ENCODE data around the gene CASP9. TPM values are rescaled to one million over a fixed set of nuclear protein-coding genes. Genes with fewer than 3 reads are reported as not detected.

Gene CASP9
- total RNA-seq, 2 experiments from 2014 or later, result 6.3 to 6.5 TPM

GRCh38 chr1:15456313-15456954 is 67.6 kb downstream of the CASP9 start, which contains the start of gene CELA2A:
Gene CELA2A (plus strand): TSS chr1:15456732. CDS start chr1:15456754, 22 bp downstream.
- peaks cover 1% of the 10 kb centered on the region for H3K27me3 Mint-ChIP-seq (ENCODE audit: low read depth)
- no peaks in the 10 kb centered on the region for H3K36me3 Mint-ChIP-seq (ENCODE audit: low read depth)
- no peak within 1 kb of the TSS for H3K4me3 Mint-ChIP-seq
- intact Hi-C loops (cut with micrococcal nuclease), result no loop called here
- no peaks in the 10 kb centered on the region for H3K9me3 Mint-ChIP-seq
- CTCF ChIA-PET, result no interaction called here
- no peak for DNase-seq
- no peak within 1 kb of the TSS for H3K27ac Mint-ChIP-seq
- no peaks in the 10 kb centered on the region for H3K4me1 Mint-ChIP-seq (ENCODE audit: low read depth)

DNA sequence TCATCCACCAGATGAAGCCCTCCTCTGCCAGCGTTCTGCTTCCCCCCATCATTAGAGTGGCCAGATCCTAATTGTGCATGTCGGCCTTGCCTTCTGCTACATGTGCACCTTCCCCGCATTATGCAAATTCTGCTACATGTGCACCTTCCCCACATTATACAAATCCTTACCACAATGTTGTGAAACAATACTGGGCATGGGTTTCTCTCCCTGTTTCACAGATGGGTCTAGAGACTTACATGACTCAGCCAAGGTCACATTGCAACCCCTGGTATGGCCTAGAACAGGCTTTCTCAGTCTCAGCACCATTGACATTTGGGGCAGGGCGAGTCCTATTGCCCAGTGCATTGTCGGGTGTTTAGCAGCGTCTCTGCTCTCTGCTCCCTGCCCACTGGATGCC is 68.5 kb downstream of the CASP9 start:
- no peaks in the 10 kb centered on the region for H3K36me3 Mint-ChIP-seq (ENCODE audit: low read depth)
- peaks cover 1% of the 10 kb centered on the region for H3K27me3 Mint-ChIP-seq (ENCODE audit: low read depth)
- no peak for DNase-seq
- no peak overlapping the region for H3K4me3 Mint-ChIP-seq
- no peak overlapping the region for H3K27ac Mint-ChIP-seq
- CTCF ChIA-PET, result no interaction called here
- no peaks in the 10 kb centered on the region for H3K9me3 Mint-ChIP-seq
- intact Hi-C loops (cut with micrococcal nuclease), result no loop called here
- H3K4me1 Mint-ChIP-seq (ENCODE audit: low read depth), result no peaks in the 10 kb centered on the region

- Mint-ChIP-seq H3K27me3 (ENCODE audit: low read depth) (no peaks in the 10 kb centered on the region), H3K4me1 (ENCODE audit: low read depth) (no peaks in the 10 kb centered on the region), H3K4me3 (no peak overlapping the region), H3K36me3 (ENCODE audit: low read depth) (no peaks in the 10 kb centered on the region), H3K27ac (no peak overlapping the region), H3K9me3 (no peaks in the 10 kb centered on the region)
- no peak for DNase-seq
- CTCF ChIA-PET, result no interaction called here
- intact Hi-C loops (cut with micrococcal nuclease), result no loop called here
Measured at GRCh38 chr1:15454256-15454655, 69.8 kb downstream of the CASP9 start.

- no peaks in the 10 kb centered on the region for H3K9me3 Mint-ChIP-seq
- CTCF ChIA-PET, result no interaction called here
- no peaks in the 10 kb centered on the region for H3K27me3 Mint-ChIP-seq (ENCODE audit: low read depth)
- H3K4me1 Mint-ChIP-seq (ENCODE audit: low read depth), result no peaks in the 10 kb centered on the region
- intact Hi-C loops (cut with micrococcal nuclease), result no loop called here
- no peaks in the 10 kb centered on the region for H3K36me3 Mint-ChIP-seq (ENCODE audit: low read depth)
- no peak for DNase-seq
- H3K4me3 Mint-ChIP-seq, result no peak overlapping the region
- no peak overlapping the region for H3K27ac Mint-ChIP-seq
Measured at GRCh38 chr1:15453734-15454133, 70.3 kb downstream of the CASP9 start.

DNA sequence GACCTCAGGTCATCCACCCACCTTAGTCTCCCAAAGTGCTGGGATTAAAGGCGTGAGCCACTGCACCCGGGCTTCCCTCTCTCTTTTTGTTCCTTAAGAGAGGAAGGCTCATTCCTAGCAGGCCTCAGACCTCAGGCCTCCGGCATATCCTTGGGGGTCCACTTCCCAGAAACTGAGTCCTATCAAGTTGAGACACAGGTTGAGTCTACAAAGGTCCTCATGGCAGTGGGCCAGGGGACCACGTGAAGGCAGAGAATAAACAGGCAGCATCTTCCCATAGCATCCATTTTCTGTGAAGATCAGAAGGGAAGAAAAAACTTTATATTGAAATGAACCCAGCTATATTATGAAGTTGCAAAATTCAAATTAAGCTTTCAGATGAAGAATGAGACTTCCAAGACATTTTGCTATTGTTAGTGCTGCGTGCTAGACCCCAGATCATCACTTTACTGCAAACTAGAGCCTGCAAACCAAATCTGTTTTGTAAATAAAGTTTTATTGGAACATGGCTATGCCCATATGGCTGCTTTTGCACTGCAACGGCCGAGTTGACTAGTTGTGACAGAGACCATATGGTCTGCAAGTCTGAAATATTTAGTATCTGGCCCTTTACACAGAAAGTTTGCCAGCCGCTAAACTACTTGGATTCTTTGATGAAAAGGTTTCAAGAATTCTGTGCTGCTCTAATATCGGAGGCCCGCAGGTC is 71.0 kb downstream of the CASP9 start:
- no peak overlapping the region for H3K4me3 Mint-ChIP-seq
- H3K27ac Mint-ChIP-seq, result no peak overlapping the region
- DNase-seq, result no peak
- CTCF ChIA-PET, result no interaction called here
- H3K9me3 Mint-ChIP-seq, result no peaks in the 10 kb centered on the region
- H3K4me1 Mint-ChIP-seq (ENCODE audit: low read depth), result no peaks in the 10 kb centered on the region
- intact Hi-C loops (cut with micrococcal nuclease), result no loop called here
- no peaks in the 10 kb centered on the region for H3K36me3 Mint-ChIP-seq (ENCODE audit: low read depth)
- H3K27me3 Mint-ChIP-seq (ENCODE audit: low read depth), result no peaks in the 10 kb centered on the region

DNA sequence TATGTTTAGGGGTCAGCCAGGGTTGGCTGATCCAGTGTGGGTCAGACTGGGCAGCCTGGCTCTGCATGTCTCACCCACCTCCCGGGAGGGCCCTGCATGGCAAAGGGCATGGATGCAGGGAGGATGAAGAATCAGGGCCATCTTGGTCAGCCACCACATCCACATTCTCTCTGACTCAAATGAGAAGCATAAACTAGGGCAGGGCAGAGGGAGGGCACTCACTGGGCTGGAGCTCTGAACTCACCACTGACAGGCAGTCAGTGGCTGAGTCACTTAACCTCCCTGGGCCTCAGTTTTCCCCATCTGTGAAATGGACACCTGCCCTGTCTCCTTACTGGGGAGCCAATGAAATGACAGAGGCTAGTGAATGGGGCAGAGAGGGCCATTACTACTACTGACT is 71.8 kb downstream of the CASP9 start:
- no peaks in the 10 kb centered on the region for H3K4me1 Mint-ChIP-seq (ENCODE audit: low read depth)
- no peak overlapping the region for H3K4me3 Mint-ChIP-seq
- H3K9me3 Mint-ChIP-seq, result no peaks in the 10 kb centered on the region
- no peak for DNase-seq
- CTCF ChIA-PET, result interaction anchor here (0.5 kb wide), 1 partner anchor 49 kb away, joined by 3 read pairs; no protein-coding TSS in a partner anchor
- no peaks in the 10 kb centered on the region for H3K36me3 Mint-ChIP-seq (ENCODE audit: low read depth)
- intact Hi-C loops (cut with micrococcal nuclease), result no loop called here
- H3K27me3 Mint-ChIP-seq (ENCODE audit: low read depth), result no peaks in the 10 kb centered on the region
- H3K27ac Mint-ChIP-seq, result no peak overlapping the region

GRCh38 chr1:15451014-15451722 is 72.8 kb downstream of the CASP9 start:
- intact Hi-C loops (cut with micrococcal nuclease), result no loop called here
- Mint-ChIP-seq H3K9me3 (no peaks in the 10 kb centered on the region), H3K27ac (no peak overlapping the region), H3K27me3 (ENCODE audit: low read depth) (no peaks in the 10 kb centered on the region), H3K36me3 (ENCODE audit: low read depth) (no peaks in the 10 kb centered on the region), H3K4me1 (ENCODE audit: low read depth) (no peaks in the 10 kb centered on the region), H3K4me3 (no peak overlapping the region)
- no peak for DNase-seq
- CTCF ChIA-PET, result no interaction called here

DNA sequence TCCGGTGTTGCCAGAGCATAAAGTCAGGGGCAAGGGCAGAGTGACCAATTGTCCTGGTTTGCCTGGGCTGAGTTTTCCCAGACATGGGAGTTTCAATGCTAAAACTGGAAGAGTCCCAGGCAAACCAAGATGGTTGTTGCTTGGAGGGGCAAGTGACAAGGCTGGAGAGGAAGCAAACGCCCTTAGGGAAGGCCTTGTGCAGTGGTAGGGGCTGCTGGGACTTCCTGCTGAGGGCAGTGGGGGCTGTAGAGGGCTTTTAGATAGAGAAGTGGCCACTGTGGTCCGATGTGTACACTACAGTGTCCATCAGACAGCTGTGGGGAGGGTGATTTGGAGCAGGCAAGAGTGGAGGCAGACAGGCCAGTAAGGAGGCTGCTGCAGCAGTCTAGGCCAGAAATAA is 74.4 kb downstream of the CASP9 start:
- Mint-ChIP-seq H3K27me3 (ENCODE audit: low read depth) (peaks cover 2% of the 10 kb centered on the region), H3K4me3 (no peak overlapping the region), H3K27ac (no peak overlapping the region), H3K36me3 (ENCODE audit: low read depth) (no peaks in the 10 kb centered on the region), H3K4me1 (ENCODE audit: low read depth) (no peaks in the 10 kb centered on the region), H3K9me3 (no peaks in the 10 kb centered on the region)
- intact Hi-C loops (cut with micrococcal nuclease), result no loop called here
- no peak for DNase-seq
- CTCF ChIA-PET, result interaction anchor here (0.8 kb wide), 1 partner anchor 126 kb away, joined by 5 read pairs; no protein-coding TSS in a partner anchor

DNA sequence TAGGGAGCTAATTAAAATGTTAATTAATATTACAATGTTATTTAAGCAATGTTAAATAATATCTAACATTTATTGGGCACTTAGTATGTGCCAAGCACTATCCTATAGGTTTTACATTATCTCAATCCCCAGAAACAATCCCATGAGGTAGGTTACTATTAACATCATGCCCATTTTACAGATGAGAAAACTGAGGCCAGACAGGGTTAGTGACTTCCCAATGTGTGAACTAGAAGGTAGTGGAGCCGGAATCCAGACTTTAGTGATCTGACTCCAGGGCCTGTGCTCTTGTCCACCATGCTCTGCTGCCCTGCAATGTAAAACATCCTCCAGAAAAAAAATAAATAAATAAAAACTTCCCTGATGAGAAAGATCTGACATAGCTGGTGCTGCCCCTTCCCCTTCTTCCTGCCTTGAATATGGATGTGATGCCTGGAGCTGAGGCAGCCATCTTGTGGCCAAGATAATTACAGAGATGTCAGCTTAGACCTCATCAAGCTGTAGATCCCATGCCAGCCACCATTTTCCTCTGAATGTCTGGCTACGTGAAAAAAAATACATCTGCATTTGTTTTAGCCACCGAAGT is 75.0 kb downstream of the CASP9 start:
- CTCF ChIA-PET, result interaction anchor here (0.6 to 1.2 kb wide), 3 partner anchors 17 to 562 kb away, joined by 3 to 5 read pairs (median 3); no protein-coding TSS in a partner anchor
- Mint-ChIP-seq H3K9me3 (no peaks in the 10 kb centered on the region), H3K36me3 (ENCODE audit: low read depth) (no peaks in the 10 kb centered on the region), H3K4me1 (ENCODE audit: low read depth) (no peaks in the 10 kb centered on the region), H3K4me3 (no peak overlapping the region), H3K27me3 (ENCODE audit: low read depth) (peaks cover 2% of the 10 kb centered on the region), H3K27ac (no peak overlapping the region)
- DNase-seq, result no peak
- intact Hi-C loops (cut with micrococcal nuclease), result no loop called here

GRCh38 chr1:15446212-15446611 is 77.8 kb downstream of the CASP9 start:
- no peaks in the 10 kb centered on the region for H3K4me1 Mint-ChIP-seq (ENCODE audit: low read depth)
- H3K36me3 Mint-ChIP-seq (ENCODE audit: low read depth), result no peaks in the 10 kb centered on the region
- H3K27ac Mint-ChIP-seq, result no peak overlapping the region
- intact Hi-C loops (cut with micrococcal nuclease), result no loop called here
- H3K9me3 Mint-ChIP-seq, result no peaks in the 10 kb centered on the region
- DNase-seq, result no peak
- H3K4me3 Mint-ChIP-seq, result no peak overlapping the region
- peaks cover 2% of the 10 kb centered on the region for H3K27me3 Mint-ChIP-seq (ENCODE audit: low read depth)
- CTCF ChIA-PET, result no interaction called here

GRCh38 chr1:15445390-15446122 is 78.5 kb downstream of the CASP9 start:
- H3K36me3 Mint-ChIP-seq (ENCODE audit: low read depth), result no peaks in the 10 kb centered on the region
- H3K27me3 Mint-ChIP-seq (ENCODE audit: low read depth), result peaks cover 2% of the 10 kb centered on the region
- H3K4me3 Mint-ChIP-seq, result no peak overlapping the region
- DNase-seq, result no peak
- no peak overlapping the region for H3K27ac Mint-ChIP-seq
- H3K9me3 Mint-ChIP-seq, result no peaks in the 10 kb centered on the region
- H3K4me1 Mint-ChIP-seq (ENCODE audit: low read depth), result no peaks in the 10 kb centered on the region
- intact Hi-C loops (cut with micrococcal nuclease), result no loop called here
- CTCF ChIA-PET, result no interaction called here

All from activated naive CD4-positive, alpha-beta T cell treated with anti-CD3 and anti-CD28 coated beads for 36 hours (primary cell).